HCT116 (cell line): Measurements from ENCODE around the gene AKAP13. TPM values are rescaled to one million over a fixed set of nuclear protein-coding genes. Genes with fewer than 3 reads are reported as not detected.
"Not testable (repeated sequence)": the region's sequence is repeated elsewhere in the genome, so short reads cannot be mapped to it uniquely, and the experiment has no call there.

Source experiments
- ATAC-seq: fragments of 200-7000 bp; cut with Tn5 transposase; 2 replicates; pipeline ENCODE4 v1.9.1; 2020; ENCODE audit warnings: mild to moderate bottlenecking, moderate library complexity
- BruUV-seq: library from RNA; stranded (reverse); fragments of 400-500 nt; replicated peaks from 2 replicates; lab custom pipeline; 2021; lab: Mats Ljungman, UMichigan
- CTCF ChIA-PET: fragments of 300-600 bp; sonication (Branson Sonifier 250); formaldehyde crosslinking; loops from one replicate; lab custom pipeline; 2021; ENCODE audit warnings: antibody characterized with exemption; lab: Charles Lee
- POLR2A ChIA-PET: fragments of 300-600, 350-600 bp; sonication (Branson Sonifier 250); formaldehyde crosslinking; loops from one replicate; lab custom pipeline; 2021; ENCODE audit warnings: antibody characterized with exemption; lab: Charles Lee
- RAD21 ChIA-PET, 2 experiments: fragments of 300-600 bp; sonication (Branson Sonifier 250); formaldehyde crosslinking; loops; one replicate each; lab custom pipeline; 2023; ENCODE audit warnings: low total read pairs in 2 of 2; ENCODE audit not compliant: uncharacterized antibody in 2 of 2, unreplicated experiment in 2 of 2, low non-redundant PET in 1 of 2; lab: Charles Lee
- DNase-seq: peaks from one replicate; pipeline ENCODE4 v3.0.0-alpha.2; 2010; ENCODE audit warnings: low read depth, low spot score
- H2AFZ ChIP-seq: fragments of 200-600 bp; shearing (Covaris generic), sonication (generic); 2 replicates; pipeline ENCODE4 v1.6.1; 2017; ENCODE audit warnings: low read depth, mixed run types, mixed read lengths, antibody characterized with exemption, low read length; ENCODE audit not compliant: poor library complexity, severe bottlenecking
- H3K27ac ChIP-seq: 2 replicates; pipeline ENCODE4 v1.5.1; 2012; ENCODE audit warnings: low read depth, low read length
- H3K27me3 ChIP-seq: fragments of 200-600 bp; sonication (generic); 2 replicates; pipeline ENCODE4 v1.6.1; 2016; ENCODE audit warnings: mixed run types, low read length, mixed read lengths; ENCODE audit not compliant: insufficient read depth
- H3K36me3 ChIP-seq, 2 experiments: fragments of 200-500 bp in 1 of 2; fragments of 200-600 bp in 1 of 2; sonication (Bioruptor generic) in 1 of 2; sonication (generic) in 1 of 2; 2 replicates each; pipeline versions ENCODE4 v1.5.1 to v1.6.1; 2014 to 2016; ENCODE audit warnings: low read length in 2 of 2, inconsistent platforms in 1 of 2, mixed read lengths in 1 of 2, mixed run types in 1 of 2; ENCODE audit not compliant: insufficient read depth in 2 of 2, control insufficient read depth in 1 of 2
- H3K4me1 ChIP-seq, 2 experiments: fragments of 200-600 bp in 1 of 2; sonication (generic) in 1 of 2; 2 replicates each; pipeline versions ENCODE4 v1.5.1 to v1.6.1; 2012 to 2017; ENCODE audit warnings: low read length in 2 of 2, inconsistent platforms in 1 of 2, mild to moderate bottlenecking in 1 of 2, mixed read lengths in 1 of 2, mixed run types in 1 of 2, moderate library complexity in 1 of 2; ENCODE audit not compliant: insufficient read depth in 2 of 2, control insufficient read depth in 1 of 2
- H3K4me2 ChIP-seq: fragments of 200-600 bp; sonication (generic); 2 replicates; pipeline ENCODE4 v1.6.1; 2017; ENCODE audit warnings: mixed run types, low read length, mixed read lengths
- H3K4me3 ChIP-seq, 2 experiments: fragments of 200-600 bp in 1 of 2; sonication (generic) in 1 of 2; replicated peaks in 1 of 2; 2 replicates each; pipeline ENCODE4 v1.5.1; 2011 to 2016; ENCODE audit warnings: low read length in 2 of 2, control low read depth in 1 of 2, low read depth in 1 of 2, mild to moderate bottlenecking in 1 of 2, mixed read lengths in 1 of 2, mixed run types in 1 of 2
- H3K79me2 ChIP-seq: fragments of 200-600 bp; sonication (generic); 2 replicates; pipeline ENCODE4 v1.6.1; 2017; ENCODE audit warnings: mild to moderate bottlenecking, mixed run types, low read length, moderate library complexity, mixed read lengths; ENCODE audit not compliant: insufficient read depth
- H3K9ac ChIP-seq: fragments of 200-600 bp; sonication (generic); 2 replicates; pipeline ENCODE4 v1.6.1; 2016; ENCODE audit warnings: low read length, mixed read lengths
- H3K9me2 ChIP-seq: fragments of 200-600 bp; sonication (generic), shearing (Covaris generic); 2 replicates; pipeline ENCODE4 v1.6.1; 2017; ENCODE audit warnings: mixed run types, mild to moderate bottlenecking, moderate library complexity; ENCODE audit not compliant: insufficient read depth
- H3K9me3 ChIP-seq, 2 experiments: fragments of 200-500 bp in 1 of 2; fragments of 200-600 bp in 1 of 2; sonication (Bioruptor generic) in 1 of 2; sonication (generic) in 1 of 2; 2 replicates each; pipeline ENCODE4 v1.6.1; 2014 to 2017; ENCODE audit warnings: low read length in 2 of 2, mixed read lengths in 2 of 2, inconsistent platforms in 1 of 2, low read depth in 1 of 2, mild to moderate bottlenecking in 1 of 2, mixed run types in 1 of 2, moderate library complexity in 1 of 2; ENCODE audit not compliant: control insufficient read depth in 1 of 2, insufficient read depth in 1 of 2
- H4K20me1 ChIP-seq: fragments of 200-600 bp; sonication (generic), shearing (Covaris generic); 2 replicates; pipeline ENCODE4 v1.6.1; 2017; ENCODE audit warnings: mixed run types, mild to moderate bottlenecking, moderate library complexity; ENCODE audit not compliant: insufficient read depth
- ELF1 ChIP-seq: IDR thresholded peaks from 2 replicates; pipeline ENCODE4 v1.6.1; 2012; ENCODE audit warnings: low read depth, borderline replicate concordance
- FOSL1 ChIP-seq: IDR thresholded peaks from 2 replicates; pipeline ENCODE4 v1.6.1; 2012; ENCODE audit warnings: low read depth
- JUND ChIP-seq: IDR thresholded peaks from 2 replicates; pipeline ENCODE4 v1.6.1; 2012
- ZBTB33 ChIP-seq: IDR thresholded peaks from 2 replicates; pipeline ENCODE4 v1.6.1; 2011; ENCODE audit warnings: mild to moderate bottlenecking, low read length, moderate library complexity; ENCODE audit not compliant: insufficient replicate concordance; ENCODE audit errors: extremely low read depth
- intact Hi-C: fragments of 100-400 bp; cut with micrococcal nuclease; formaldehyde crosslinking; loops from 2 replicates; pipeline ENCODE4 v1.10.0; 2022
- total RNA-seq: library from RNA; stranded (reverse); gene quantifications from one replicate; pipeline ENCODE4 v1.2.1, GENCODE V29; 2021; ENCODE audit not compliant: unreplicated experiment

Gene AKAP13
- total RNA-seq, 1 experiment from 2014 or later = 43.1 TPM

GRCh38 chr15:85482894-85483293 is 102.5 kb downstream of the AKAP13 start:
- Histone ChIP-seq H3K9me2 (no peaks in the 10 kb centered on the region), H3K4me2 (no peak overlapping the region), H3K27ac (no peak overlapping the region), H2AFZ (no peak overlapping the region), H3K9ac (no peak overlapping the region), H3K4me3 (no peak overlapping the region), H3K9me3 (no peaks in the 10 kb centered on the region), H3K4me1 (peaks cover 1 to 14% of the 10 kb centered on the region in 2 experiments; a peak in 3 of 4 replicates), H4K20me1 (no peaks in the 10 kb centered on the region; the same call in 1 of the 2 replicates), H3K79me2 (peaks cover 50% of the 10 kb centered on the region), H3K27me3 (no peaks in the 10 kb centered on the region), H3K36me3 (no peaks in the 10 kb centered on the region)
- ChIA-PET RAD21 (no interaction called here), CTCF (no interaction called here), POLR2A (no interaction called here)
- DNase-seq (no peak), ATAC-seq (no peak)
- TF ChIP-seq FOSL1 = no peak
- TF ChIP-seq ELF1 = no peak
- TF ChIP-seq JUND = no peak
- TF ChIP-seq ZBTB33 = no peak
- BruUV-seq = no TSS peak
- intact Hi-C loops = loop anchor here (10.0 kb wide), 1 partner anchor 352 kb away; no protein-coding TSS in a partner anchor

DNA sequence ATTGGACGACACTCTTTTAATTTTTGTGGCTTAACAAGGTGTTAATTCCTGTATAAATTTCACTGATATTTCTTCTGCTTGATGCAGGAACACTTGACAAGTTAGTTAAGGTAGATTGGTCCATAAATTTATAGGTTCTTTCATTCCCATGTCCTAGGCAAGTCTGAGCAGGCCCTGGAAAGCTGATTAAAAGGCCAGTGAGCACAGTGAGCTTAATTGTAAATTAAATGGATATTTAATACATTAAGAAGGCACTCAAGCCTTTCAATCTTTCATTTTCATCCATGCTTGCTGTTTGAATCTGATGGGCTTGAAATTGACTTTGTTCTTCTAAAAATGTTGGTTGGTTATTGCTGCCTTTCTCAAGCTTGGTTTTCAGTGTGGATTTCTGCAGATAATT is 103.6 kb downstream of the AKAP13 start:
- DNase-seq, H3K9me2 ChIP-seq, H2AFZ ChIP-seq, CTCF ChIA-PET, H4K20me1 ChIP-seq, H3K27ac ChIP-seq, H3K4me1 ChIP-seq, BruUV-seq, H3K4me2 ChIP-seq, H3K4me3 ChIP-seq, H3K9ac ChIP-seq, RAD21 ChIA-PET, ATAC-seq, POLR2A ChIA-PET, H3K36me3 ChIP-seq, H3K27me3 ChIP-seq, H3K9me3 ChIP-seq: not testable (repeated sequence)
- peaks cover 46% of the 10 kb centered on the region for H3K79me2 ChIP-seq
- intact Hi-C loops = loop anchor here (10.0 kb wide), 1 partner anchor 351 kb away; no protein-coding TSS in a partner anchor

DNA sequence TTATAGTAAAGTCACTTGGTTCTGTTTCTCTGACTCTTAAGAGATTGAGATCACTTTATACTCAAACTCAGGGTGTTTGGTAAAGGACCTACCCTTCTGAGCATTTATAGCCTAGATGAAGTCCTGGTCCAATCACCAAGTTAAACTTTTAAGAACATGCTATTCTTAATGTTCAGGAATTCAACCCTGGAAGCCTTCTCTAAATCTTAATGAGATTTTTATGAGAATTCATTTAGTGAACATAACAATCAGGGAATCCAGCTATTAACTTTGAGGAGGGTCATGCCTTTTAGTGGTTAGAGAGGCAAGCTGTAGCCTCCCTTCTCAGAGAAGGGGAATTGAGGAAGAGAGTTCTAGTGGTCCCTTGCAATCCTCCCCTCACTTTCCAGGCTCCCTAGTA is 104.5 kb downstream of the AKAP13 start:
- DNase-seq, H3K9me3 ChIP-seq, H3K4me3 ChIP-seq, H3K36me3 ChIP-seq, H3K4me1 ChIP-seq, H3K4me2 ChIP-seq, RAD21 ChIA-PET, POLR2A ChIA-PET, H3K9me2 ChIP-seq, ATAC-seq, H4K20me1 ChIP-seq, H3K27ac ChIP-seq, H3K9ac ChIP-seq, BruUV-seq, H2AFZ ChIP-seq, H3K27me3 ChIP-seq: not testable (repeated sequence)
- CTCF ChIA-PET = interaction anchor here (1.0 to 2.4 kb wide), 8 partner anchors 8 to 188 kb away, joined by 3 to 9 read pairs (median 4); no protein-coding TSS in a partner anchor
- H3K79me2 ChIP-seq = peaks cover 40% of the 10 kb centered on the region
- intact Hi-C loops = loop anchor here (10.0 kb wide), 1 partner anchor 350 kb away; no protein-coding TSS in a partner anchor
